GM12878 (cell line): ENCODE results near the gene AP4B1. TPM values are rescaled to one million over a fixed set of nuclear protein-coding genes. Genes with fewer than 3 reads are reported as not detected.

ENCODE experiments used
- ATAC-seq: fragments of 200-7000 bp; cut with Tn5 transposase; 3 replicates; pipeline ENCODE4 v1.9.1; 2020; ENCODE audit warnings: mild to moderate bottlenecking, moderate library complexity
- BruUV-seq: library from RNA; stranded (reverse); fragments of 400-500 nt; replicated peaks from 2 replicates; lab custom pipeline; 2021; lab: Mats Ljungman, UMichigan
- CTCF ChIA-PET: fragments of 300-600 bp; sonication (Branson Sonifier 250); formaldehyde crosslinking; extraction: SDS; loops from one replicate; lab custom pipeline; 2021; ENCODE audit warnings: inconsistent platforms; lab: Yijun Ruan, JAX
- POLR2A ChIA-PET: fragments of 350-600 bp; formaldehyde crosslinking; extraction: SDS; loops from one replicate; lab custom pipeline; 2021; ENCODE audit warnings: inconsistent platforms; lab: Charles Lee
- RAD21 ChIA-PET: fragments of 300-600 bp; sonication (Branson Sonifier 250); formaldehyde crosslinking; loops from one replicate; lab custom pipeline; 2023; ENCODE audit warnings: antibody characterized with exemption; ENCODE audit not compliant: unreplicated experiment; lab: Charles Lee
- SMC1A ChIA-PET: fragments of 300-600 bp; sonication (Branson Sonifier 250); formaldehyde crosslinking; loops from one replicate; lab custom pipeline; 2023; ENCODE audit not compliant: unreplicated experiment, uncharacterized antibody; lab: Charles Lee
- DNase-seq: peaks from one replicate; pipeline ENCODE4 v3.0.0-alpha.2; 2011; ENCODE audit warnings: low read depth, low spot score
- FAIRE-seq: peaks from 3 replicates; lab custom pipeline; 2011; peaks lifted over from hg19 to GRCh38; lab: Jason Lieb, UNC
- H2AFZ ChIP-seq: 2 replicates; pipeline ENCODE4 v1.6.0; 2011; ENCODE audit warnings: low read depth, low read length, control low read depth; ENCODE audit not compliant: control insufficient read depth
- H3K27ac ChIP-seq: 2 replicates; pipeline ENCODE4 v1.5.1; 2011; ENCODE audit warnings: control low read depth; ENCODE audit not compliant: control insufficient read depth, insufficient read depth
- H3K27me3 ChIP-seq, 2 experiments: replicated peaks in 1 of 2; 2 replicates each; pipeline versions ENCODE4 v1.6.0 to v1.6.1; 2011; ENCODE audit warnings: low read length in 1 of 2; ENCODE audit not compliant: control insufficient read depth in 2 of 2, insufficient read depth in 2 of 2
- H3K36me3 ChIP-seq, 2 experiments: 2 replicates each; pipeline ENCODE4 v1.5.1; 2011; ENCODE audit warnings: low read length in 1 of 2; ENCODE audit not compliant: control insufficient read depth in 2 of 2, insufficient read depth in 2 of 2
- H3K4me1 ChIP-seq: 2 replicates; pipeline ENCODE4 v1.6.1; 2011; ENCODE audit warnings: mild to moderate bottlenecking, low read length, moderate library complexity, mixed read lengths; ENCODE audit not compliant: control insufficient read depth, insufficient read depth
- H3K4me2 ChIP-seq: 2 replicates; pipeline ENCODE4 v1.6.0; 2011; ENCODE audit warnings: control low read depth; ENCODE audit not compliant: control insufficient read depth, insufficient read depth
- H3K4me3 ChIP-seq: fragments of 200-600 bp; sonication (generic); 2 replicates; pipeline ENCODE4 v1.5.1; 2016
- H3K79me2 ChIP-seq: 2 replicates; pipeline ENCODE4 v1.6.0; 2011; ENCODE audit warnings: low read length; ENCODE audit not compliant: control insufficient read depth, insufficient read depth
- H3K9ac ChIP-seq: 2 replicates; pipeline ENCODE4 v1.8.0; 2011; ENCODE audit warnings: low read length, control low read depth, mixed read lengths; ENCODE audit not compliant: control insufficient read depth, insufficient read depth
- H3K9me3 ChIP-seq: replicated peaks from 3 replicates; pipeline ENCODE4 v1.5.1; 2011; ENCODE audit warnings: mild to moderate bottlenecking, low read length; ENCODE audit not compliant: control insufficient read depth, insufficient read depth
- H4K20me1 ChIP-seq: 2 replicates; pipeline ENCODE4 v1.6.0; 2011; ENCODE audit not compliant: control insufficient read depth, insufficient read depth
- E2F4 ChIP-seq: IDR thresholded peaks from 2 replicates; pipeline ENCODE4 v1.6.1; 2012; ENCODE audit warnings: low read depth, low read length, improper control_type of control experiment
- FOS ChIP-seq: IDR thresholded peaks from 3 replicates; pipeline ENCODE4 v1.6.1; 2011; ENCODE audit warnings: borderline replicate concordance; ENCODE audit not compliant: insufficient read length; ENCODE audit errors: extremely low read depth
- JUND ChIP-seq: IDR thresholded peaks from 2 replicates; pipeline ENCODE4 v1.6.1; 2012; ENCODE audit warnings: low read depth, mild to moderate bottlenecking, low read length, improper control_type of control experiment, moderate library complexity
- MYC ChIP-seq: IDR thresholded peaks from 2 replicates; pipeline ENCODE4 v1.6.1; 2011; ENCODE audit warnings: mild to moderate bottlenecking, low read length, moderate library complexity, inconsistent platforms; ENCODE audit not compliant: insufficient read depth, insufficient replicate concordance, insufficient read length, severe bottlenecking
- PBX3 ChIP-seq: IDR thresholded peaks from 2 replicates; pipeline ENCODE4 v1.6.1; 2011; ENCODE audit warnings: mild to moderate bottlenecking, low read depth, low read length, moderate library complexity; ENCODE audit not compliant: insufficient replicate concordance
- PML ChIP-seq: IDR thresholded peaks from 2 replicates; pipeline ENCODE4 v1.6.1; 2012; ENCODE audit warnings: low read length, inconsistent platforms
- POU2F2 ChIP-seq: IDR thresholded peaks from 3 replicates; pipeline ENCODE4 v1.6.1; 2011; ENCODE audit warnings: low read depth, mild to moderate bottlenecking, low read length, borderline replicate concordance
- SMAD1 ChIP-seq: fragments of 450-650 bp; IDR thresholded peaks from 2 replicates; pipeline ENCODE4 v1.6.1; 2018; ENCODE audit warnings: mild to moderate bottlenecking, low read depth; ENCODE audit not compliant: partially characterized antibody
- TCF12 ChIP-seq: IDR thresholded peaks from 2 replicates; pipeline ENCODE4 v1.6.1; 2011; ENCODE audit warnings: low read depth, mild to moderate bottlenecking, low read length
- TCF7 ChIP-seq: IDR thresholded peaks from 2 replicates; pipeline ENCODE4 v1.6.1; 2014; ENCODE audit warnings: antibody characterized with exemption, borderline replicate concordance
- ZBTB11 ChIP-seq: fragments of 450-650 bp; formaldehyde crosslinking; IDR thresholded peaks from 2 replicates; pipeline ENCODE4 v1.5.0; 2022; ENCODE audit warnings: mild to moderate bottlenecking, missing genetic modification characterization
- ZBTB33 ChIP-seq: fragments of 450-650 bp; IDR thresholded peaks from 2 replicates; pipeline ENCODE4 v1.6.1; 2017; ENCODE audit warnings: mild to moderate bottlenecking
- ZNF622 ChIP-seq: fragments of 450-650 bp; IDR thresholded peaks from 2 replicates; pipeline ENCODE4 v1.6.1; 2017; ENCODE audit warnings: mild to moderate bottlenecking, inconsistent platforms
- WGBS: methylation state at CpG from one replicate; pipeline ENCODE4 v1.1.6; 2016; ENCODE audit warnings: low lambda C conversion rate; ENCODE audit not compliant: insufficient replicate concordance, insufficient coverage; ENCODE audit errors: missing lambda C conversion rate; 5-methylcytosine and 5-hydroxymethylcytosine counted together
- in situ Hi-C: fragments of 300-500 bp; cut with MboI; formaldehyde crosslinking; loops from 9 replicates; pipeline ENCODE4 v1.14.3; 2018; ENCODE audit warnings: mixed read lengths
- intact Hi-C: fragments of 100-400 bp; cut with micrococcal nuclease; formaldehyde crosslinking; loops from one replicate; pipeline ENCODE4 v1.14.2; 2022; ENCODE audit not compliant: unreplicated experiment
- polyA plus RNA-seq, 11 experiments: library from polyadenylated mRNA; depleted of rRNA in 4 of 11; unstranded in 6 of 11; stranded (reverse) in 5 of 11; fragments of >200 nt; fragmentation: Nextera tagmentation in 4 of 11; fragmentation: Illumina TruSeq in 1 of 11; extraction: Ambion mirVana in 4 of 11; extraction: Trizol in 1 of 11; gene quantifications; 1 replicate in 1 of 11; 2 replicates in 10 of 11; pipeline versions ENCODE4 v1.2.1 to v1.2.3, GENCODE V29; 2011 to 2016; ENCODE audit warnings: inconsistent platforms in 2 of 11, missing spikeins in 2 of 11, low read depth in 1 of 11
- total RNA-seq, 4 experiments: library from RNA; depleted of rRNA in 3 of 4; stranded (reverse); fragments of >200 nt in 3 of 4; fragmentation: Illumina TruSeq in 1 of 4; extraction: Trizol in 1 of 4; gene quantifications; 2 replicates each; pipeline versions ENCODE4 v1.2.1 to v1.2.3, GENCODE V29; 2013 to 2021

The AP4B1 gene
- total and polyA plus RNA-seq, 10 of the 15 experiments (the other 5 are each of a cell fraction or from before 2014, with no cell fraction given), result 27.2 to 61.0 (median 33.0) TPM

- peak overlapping the region; percentile 98 for H2AFZ ChIP-seq
- intact Hi-C loops, result loop anchor here (2.0 kb wide), 1 partner anchor 170 kb away; the partner anchor contains the start of gene PHTF1
- RAD21 ChIA-PET, result interaction anchor here (1.0 to 4.9 kb wide), 16 partner anchors 12 to 169 kb away, joined by 3 to 46 read pairs (median 8); partner anchors contain the start of genes AP4B1, DCLRE1B, OLFML3 and PHTF1
- TF ChIP-seq TCF12, result no peak
- 0 out of 2 replicates have a peak, but pooled peaks have one; percentile 15 for TF ChIP-seq PML
- TF ChIP-seq ZBTB33, result no peak
- peak; percentile 64 for TF ChIP-seq PBX3
- no peak for TF ChIP-seq MYC
- peak; percentile 94 for TF ChIP-seq POU2F2
- no peak for TF ChIP-seq TCF7
- TF ChIP-seq E2F4, result no peak
- no peak for TF ChIP-seq ZBTB11 (CRISPR knock-in tag)
- no peak for TF ChIP-seq FOS
- TF ChIP-seq ZNF622, result no peak
- TF ChIP-seq SMAD1, result no peak
- no peak for TF ChIP-seq JUND
Measured at GRCh38 chr1:113928187-113928930, 23.8 kb upstream of the AP4B1 start.

More at GRCh38 chr1:113928187-113928930, 23.8 kb upstream of the AP4B1 start:
- Histone ChIP-seq H3K4me2 (peak overlapping the region; percentile 80), H3K9me3 (no peaks in the 10 kb centered on the region), H3K36me3 (no peaks in the 10 kb centered on the region), H3K9ac (peak overlapping the region; percentile 81), H3K27me3 (no peaks in the 10 kb centered on the region), H3K79me2 (peaks cover 40% of the 10 kb centered on the region), H4K20me1 (no peaks in the 10 kb centered on the region), H3K27ac (peak overlapping the region; percentile 97), H3K4me1 (peaks cover 4% of the 10 kb centered on the region), H3K4me3 (peak overlapping the region; percentile 78)
- SMC1A ChIA-PET, result interaction anchor here (0.9 to 7.2 kb wide), 19 partner anchors 8 to 788 kb away, joined by 3 to 103 read pairs (median 5); partner anchors contain the start of genes AP4B1 and DCLRE1B
- POLR2A ChIA-PET, result interaction anchor here (0.5 to 5.4 kb wide), 14 partner anchors 8 to 584 kb away, joined by 3 to 65 read pairs (median 6); partner anchors contain the start of genes AP4B1 and DCLRE1B
- in situ Hi-C loops, result loop anchor here (5.0 kb wide), 1 partner anchor 96 kb away; no protein-coding TSS in a partner anchor
- 2% methylated on average over 6 of the region's 6 CpGs for WGBS
- no TSS peak for BruUV-seq
- ATAC-seq (peak; percentile 54), DNase-seq (peak; percentile 26), FAIRE-seq (peak; percentile 59)
- CTCF ChIA-PET, result interaction anchor here (1.1 to 6.1 kb wide), 16 partner anchors 10 to 355 kb away, joined by 3 to 44 read pairs (median 7); partner anchors contain the start of genes AP4B1 and DCLRE1B
